Suprapubic skin (tissue), 4 donors: Measurements from ENCODE around the gene EEFSEC. TPM values are rescaled to one million over a fixed set of nuclear protein-coding genes. Genes with fewer than 3 reads are reported as not detected.

Experiments
- DNase-seq, 2 donors: peaks; one replicate each; pipeline ENCODE4 v3.0.0-alpha.2; 2019; ENCODE audit warnings: low spot score in 2 of 2
- H3K27ac ChIP-seq: fragments of 200-600 bp; sonication (generic); one replicate; pipeline ENCODE4 v1.5.1; 2019
- H3K27me3 ChIP-seq: fragments of 200-600 bp; sonication (generic); one replicate; pipeline ENCODE4 v1.5.1; 2019
- H3K36me3 ChIP-seq: fragments of 200-600 bp; sonication (generic); one replicate; pipeline ENCODE4 v1.5.1; 2019
- H3K4me1 ChIP-seq: fragments of 200-600 bp; sonication (generic); one replicate; pipeline ENCODE4 v1.5.1; 2019
- H3K4me3 ChIP-seq: fragments of 200-600 bp; sonication (generic); one replicate; pipeline ENCODE4 v1.5.1; 2019; ENCODE audit warnings: mild to moderate bottlenecking
- H3K9me3 ChIP-seq: fragments of 200-600 bp; sonication (generic); one replicate; pipeline ENCODE4 v1.5.1; 2019
- CTCF ChIP-seq, 2 donors: fragments of 200-600 bp in 1 of 2; fragments of 450-650 bp in 1 of 2; sonication (generic) in 1 of 2; IDR thresholded peaks; one replicate each; pipeline ENCODE4 v1.5.1; 2016 to 2019; ENCODE audit warnings: antibody characterized with exemption in 2 of 2, mild to moderate bottlenecking in 1 of 2, moderate library complexity in 1 of 2
- EP300 ChIP-seq: sonication (generic); formaldehyde crosslinking; IDR thresholded peaks from one replicate; pipeline ENCODE4 v1.6.1; 2017; ENCODE audit warnings: antibody characterized with exemption
- POLR2A ChIP-seq, 2 donors: fragments of 450-650 bp; IDR thresholded peaks; one replicate each; pipeline ENCODE4 v1.6.1; 2017; ENCODE audit warnings: antibody characterized with exemption in 2 of 2, mild to moderate bottlenecking in 2 of 2, moderate library complexity in 2 of 2
- POLR2AphosphoS5 ChIP-seq, 3 donors: sonication (generic); formaldehyde crosslinking; IDR thresholded peaks; one replicate each; pipeline ENCODE4 v1.6.1; 2017; ENCODE audit warnings: antibody characterized with exemption in 3 of 3
- WGBS: methylation state at CpG from one replicate; pipeline ENCODE4 v1.1.5; 2018; 5-methylcytosine and 5-hydroxymethylcytosine counted together
- total RNA-seq, 4 donors: library from RNA; depleted of rRNA; stranded (reverse); fragments of >200 nt; gene quantifications; one replicate each; pipeline ENCODE4 v1.1.0, GENCODE V29; 2016

Gene EEFSEC
- total RNA-seq, 4 donors from 2014 or later: 14.3 to 19.4 (median 16.7) TPM

DNA sequence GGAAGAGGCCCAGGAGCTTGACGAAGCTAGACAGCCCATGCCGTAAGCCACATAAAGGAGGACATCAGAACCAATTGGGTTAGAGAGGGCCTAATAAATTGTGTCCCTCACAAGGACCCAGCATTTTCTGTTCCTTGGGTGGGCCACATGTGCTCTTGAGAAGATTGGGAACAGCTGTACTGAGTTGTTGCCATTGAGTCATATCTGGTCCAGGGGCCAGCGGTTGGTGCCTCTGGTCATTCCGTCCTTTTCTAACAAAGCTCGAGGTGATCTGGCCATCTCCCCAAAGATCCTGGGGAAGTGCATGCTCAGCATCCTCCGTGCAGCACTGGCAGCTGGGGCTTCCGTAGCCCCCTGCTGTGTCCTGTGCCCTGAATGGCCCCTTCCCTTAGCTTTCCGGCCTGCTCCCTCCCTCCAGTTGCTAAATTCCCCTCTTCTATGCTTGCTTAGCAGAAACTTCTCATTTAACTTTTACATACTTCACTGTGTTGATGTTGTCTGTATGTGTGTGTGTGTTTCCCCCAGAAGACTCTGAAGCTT, 73.0 kb downstream of the EEFSEC start:
- WGBS: 71% methylated on average over 8 of the region's 8 CpGs
- Histone ChIP-seq H3K9me3 (no peaks in the 10 kb centered on the region), H3K36me3 (no peaks in the 10 kb centered on the region), H3K4me1 (peaks cover 4% of the 10 kb centered on the region), H3K27me3 (no peaks in the 10 kb centered on the region), H3K4me3 (no peak overlapping the region), H3K27ac (no peak overlapping the region)
- DNase-seq: no peak
- TF ChIP-seq POLR2A (IDR thresholded peaks at IDR 0.05) (no peak), EP300 (no peak), POLR2AphosphoS5 (IDR thresholded peaks at IDR 0.05) (no peak), CTCF (IDR thresholded peaks at IDR 0.05) (no peak)

DNA sequence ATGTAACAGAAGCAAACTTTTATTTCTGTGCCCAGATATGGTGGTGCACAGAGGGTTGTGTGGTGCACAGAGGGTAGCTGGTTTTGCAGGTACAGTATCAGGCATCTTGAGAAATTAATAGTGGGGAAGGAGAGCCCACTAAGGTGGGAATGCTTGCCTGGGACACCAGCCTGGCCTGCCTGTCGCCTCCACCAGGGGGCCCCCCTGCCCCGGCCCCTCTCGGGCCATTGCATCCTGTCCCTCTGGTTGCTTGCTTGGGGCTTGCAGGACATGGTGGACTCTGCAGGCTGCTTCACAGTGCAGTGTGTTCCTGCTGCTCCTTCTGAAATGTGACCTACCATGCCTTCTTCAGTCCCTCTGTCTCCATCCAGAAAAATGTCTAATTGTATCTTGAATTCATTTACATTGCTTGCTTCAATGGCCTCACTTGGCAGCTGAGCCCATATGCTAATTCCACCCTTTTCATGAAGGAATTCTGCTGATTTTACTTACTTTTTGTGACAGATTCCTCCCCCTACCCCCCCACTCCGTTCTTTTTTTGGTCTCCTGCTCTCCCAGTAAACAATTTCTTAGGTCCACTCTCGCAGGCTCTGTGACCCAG, 73.6 kb downstream of the EEFSEC start:
- DNase-seq: no peak
- TF ChIP-seq CTCF (IDR thresholded peaks at IDR 0.05) (peak in 1 of 2 donors; percentile 45), POLR2AphosphoS5 (IDR thresholded peaks at IDR 0.05) (no peak)
- Histone ChIP-seq H3K27ac (no peak overlapping the region), H3K27me3 (no peaks in the 10 kb centered on the region), H3K4me1 (peaks cover 4% of the 10 kb centered on the region), H3K36me3 (no peaks in the 10 kb centered on the region), H3K9me3 (no peaks in the 10 kb centered on the region), H3K4me3 (no peak overlapping the region)
- 63% methylated on average over 5 of the region's 5 CpGs for WGBS

DNA sequence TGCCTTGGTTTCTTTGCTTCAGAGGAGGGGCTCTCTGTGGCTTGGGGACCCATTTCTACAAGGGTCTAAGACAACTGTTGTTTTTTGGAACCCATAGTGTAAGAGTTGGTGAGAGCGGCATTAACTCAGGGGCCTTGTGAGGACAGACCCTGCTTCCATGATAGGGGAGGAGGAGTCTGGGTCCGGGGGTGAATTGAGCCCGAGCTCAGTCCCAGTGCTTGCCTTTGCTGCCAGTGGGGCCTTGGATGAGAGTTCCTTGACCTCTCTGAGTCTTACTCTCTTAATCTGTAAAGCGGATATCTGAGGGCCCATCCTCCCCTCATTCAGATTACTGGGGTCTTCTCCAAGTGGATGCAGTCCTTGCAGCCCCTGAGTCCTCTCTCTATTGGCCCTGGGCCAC, 74.2 kb downstream of the EEFSEC start:
- Histone ChIP-seq H3K27ac (no peak overlapping the region), H3K4me1 (peaks cover 6% of the 10 kb centered on the region), H3K4me3 (no peak overlapping the region), H3K9me3 (no peaks in the 10 kb centered on the region), H3K36me3 (no peaks in the 10 kb centered on the region), H3K27me3 (no peaks in the 10 kb centered on the region)
- 94% methylated on average over 4 of the region's 4 CpGs for WGBS
- TF ChIP-seq EP300 (no peak), POLR2AphosphoS5 (IDR thresholded peaks at IDR 0.05) (no peak), CTCF (IDR thresholded peaks at IDR 0.05) (no peak), POLR2A (IDR thresholded peaks at IDR 0.05) (no peak)
- no peak for DNase-seq

- Histone ChIP-seq H3K9me3 (no peaks in the 10 kb centered on the region), H3K4me1 (peaks cover 9% of the 10 kb centered on the region), H3K36me3 (no peaks in the 10 kb centered on the region), H3K27me3 (no peaks in the 10 kb centered on the region), H3K27ac (no peak overlapping the region), H3K4me3 (no peak overlapping the region)
- TF ChIP-seq CTCF (IDR thresholded peaks at IDR 0.05): no peak
- DNase-seq: no peak
- 84% methylated on average over 5 of the region's 5 CpGs for WGBS
These were observed 75.2 kb downstream of the EEFSEC start for GRCh38 chr3:128228366-128228910.

GRCh38 chr3:128229106-128229857, 76.0 kb downstream of the EEFSEC start:
- TF ChIP-seq POLR2A (IDR thresholded peaks at IDR 0.05) (no peak), EP300 (no peak), POLR2AphosphoS5 (IDR thresholded peaks at IDR 0.05) (no peak), CTCF (IDR thresholded peaks at IDR 0.05) (no peak)
- Histone ChIP-seq H3K27me3 (no peaks in the 10 kb centered on the region), H3K4me1 (peaks cover 9% of the 10 kb centered on the region), H3K4me3 (no peak overlapping the region), H3K27ac (no peak overlapping the region), H3K9me3 (no peaks in the 10 kb centered on the region), H3K36me3 (no peaks in the 10 kb centered on the region)
- DNase-seq: no peak
- WGBS: 82% methylated on average over 11 of the region's 11 CpGs
